SKM-1 (cell line): ENCODE data around the gene IRX4.
"Not testable (repeated sequence)": the region's sequence is repeated elsewhere in the genome, so short reads cannot be mapped to it uniquely, and the experiment has no call there.

Experiments used
- DNase-seq: peaks from one replicate; lab custom pipeline; 2025; ENCODE audit not compliant: unreplicated experiment; lab: John Stamatoyannopoulos, UW

IRX4 gene

GRCh38 chr5:1860949-1861348 is 21.8 kb downstream of the IRX4 start:
- no peak for DNase-seq

DNA sequence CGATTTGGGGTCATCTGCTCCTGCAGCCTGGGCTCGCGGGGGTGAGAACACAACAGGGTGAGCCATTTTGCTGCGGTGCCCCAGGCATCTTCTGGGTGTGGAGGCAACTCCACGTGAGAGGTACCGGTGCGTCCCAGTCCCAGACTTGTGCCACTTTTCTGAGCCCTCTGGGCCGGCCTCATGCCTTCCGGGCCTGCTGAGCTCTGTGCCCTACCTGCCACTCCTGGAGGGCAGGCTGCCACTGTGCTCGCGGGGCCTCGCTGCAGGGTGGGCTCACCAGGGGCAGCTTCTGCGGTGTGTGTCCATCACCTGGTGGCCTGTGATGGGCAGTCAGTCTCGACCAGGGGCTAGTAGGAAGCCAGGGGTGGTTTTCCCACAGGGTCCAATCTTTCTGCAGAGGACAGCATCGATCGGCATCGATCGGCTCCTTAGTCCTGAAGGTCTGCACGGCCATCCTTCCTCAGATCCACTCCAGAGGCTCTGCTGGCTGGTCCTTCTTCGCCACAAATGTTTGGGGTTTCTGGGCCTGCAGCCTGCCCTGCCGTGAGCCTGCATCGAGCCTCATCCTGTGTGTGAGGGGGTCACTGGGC is 22.6 kb downstream of the IRX4 start:
- no peak for DNase-seq

- no peak for DNase-seq
These were observed 23.6 kb downstream of the IRX4 start for GRCh38 chr5:1859099-1859498.

DNA sequence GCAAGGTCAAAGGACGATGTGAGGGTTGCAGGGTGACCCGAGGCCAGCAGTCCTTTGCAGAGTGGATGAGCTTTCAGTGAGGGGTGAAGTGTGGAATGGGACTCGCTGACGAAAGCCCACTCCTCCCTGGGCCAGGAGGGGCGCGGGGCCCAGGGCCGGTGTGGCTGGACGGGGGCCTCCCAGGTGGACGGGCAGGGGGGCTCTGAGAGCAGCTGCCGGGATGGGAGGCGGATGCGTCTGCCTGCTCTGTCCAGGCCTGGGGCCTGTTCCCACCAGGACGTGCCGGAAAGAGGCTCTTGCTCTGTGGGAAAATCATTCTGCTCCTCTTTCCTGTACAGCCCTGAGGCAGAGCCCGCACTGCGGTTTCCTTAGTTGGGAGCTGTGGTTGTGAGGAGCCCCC is 24.3 kb downstream of the IRX4 start:
- no peak for DNase-seq

GRCh38 chr5:1857256-1857600 is 25.5 kb downstream of the IRX4 start:
- DNase-seq: no peak

- DNase-seq: no peak
These were observed 26.0 kb downstream of the IRX4 start for GRCh38 chr5:1856596-1857255.

DNA sequence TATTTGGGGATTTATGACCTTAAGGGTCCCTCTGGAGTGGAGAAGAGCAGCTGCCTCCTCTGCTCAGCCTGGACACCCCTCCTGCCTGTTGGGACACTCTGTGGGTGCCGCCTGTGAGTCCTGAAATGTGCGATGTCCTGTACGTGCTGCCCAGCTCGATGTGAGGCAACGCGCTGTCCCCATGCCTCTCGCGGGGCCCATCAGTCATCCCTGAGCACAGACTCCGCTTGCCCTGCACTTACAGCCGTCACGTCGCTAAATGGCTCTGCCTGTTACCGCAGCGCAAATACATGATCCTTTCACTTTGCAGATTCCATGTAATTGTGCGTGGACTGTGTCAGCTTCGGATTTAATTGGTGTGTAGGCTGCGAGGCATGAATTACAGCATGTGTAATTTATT is 27.1 kb downstream of the IRX4 start:
- no peak for DNase-seq

GRCh38 chr5:1855075-1855474 is 27.6 kb downstream of the IRX4 start:
- DNase-seq: no peak

GRCh38 chr5:1853531-1853930 is 29.2 kb downstream of the IRX4 start:
- DNase-seq: no peak

- DNase-seq: no peak
These were observed 30.3 kb downstream of the IRX4 start for GRCh38 chr5:1852324-1852947.

- DNase-seq: no peak
These were observed 31.3 kb downstream of the IRX4 start for GRCh38 chr5:1851290-1851934.

DNA sequence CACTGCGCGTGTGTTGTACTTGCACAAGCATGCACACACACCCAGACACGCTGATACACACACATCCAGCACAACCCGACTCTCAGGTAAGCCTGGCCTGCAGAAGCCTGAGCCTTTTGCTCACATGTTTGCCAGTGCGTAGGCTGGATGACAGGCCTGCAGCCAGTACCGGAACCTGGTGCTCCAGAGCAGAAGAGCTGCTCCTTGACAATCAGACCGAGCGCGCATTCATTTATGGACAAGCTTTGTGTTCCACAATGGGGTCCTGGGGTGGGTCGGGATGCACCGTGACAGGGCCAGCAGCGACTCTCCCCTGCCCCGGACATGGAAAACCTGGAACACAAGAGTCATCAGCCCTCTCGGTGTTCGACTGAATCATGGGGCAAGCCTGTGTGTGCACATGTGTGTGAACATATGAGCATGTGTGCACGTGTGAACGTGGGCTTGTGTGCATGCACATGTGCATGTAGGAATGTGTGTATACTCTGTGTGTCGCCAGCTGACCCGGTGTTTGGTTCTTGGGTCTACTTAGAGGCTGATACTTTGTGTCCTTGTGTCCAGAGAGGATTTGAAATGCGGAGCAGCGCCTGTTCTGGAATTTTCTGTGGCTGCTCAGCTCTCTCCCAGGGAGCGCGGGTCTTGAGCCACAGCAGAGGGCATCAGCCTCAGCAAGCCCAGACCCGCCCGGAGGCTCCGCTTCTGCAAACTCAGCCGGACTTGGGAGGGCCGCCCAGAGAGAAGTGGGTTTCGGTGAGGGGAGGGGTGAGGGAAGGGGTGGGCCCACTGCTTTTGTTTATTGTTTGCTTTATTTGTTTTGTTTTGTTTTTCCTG is 32.2 kb downstream of the IRX4 start:
- no peak for DNase-seq

DNA sequence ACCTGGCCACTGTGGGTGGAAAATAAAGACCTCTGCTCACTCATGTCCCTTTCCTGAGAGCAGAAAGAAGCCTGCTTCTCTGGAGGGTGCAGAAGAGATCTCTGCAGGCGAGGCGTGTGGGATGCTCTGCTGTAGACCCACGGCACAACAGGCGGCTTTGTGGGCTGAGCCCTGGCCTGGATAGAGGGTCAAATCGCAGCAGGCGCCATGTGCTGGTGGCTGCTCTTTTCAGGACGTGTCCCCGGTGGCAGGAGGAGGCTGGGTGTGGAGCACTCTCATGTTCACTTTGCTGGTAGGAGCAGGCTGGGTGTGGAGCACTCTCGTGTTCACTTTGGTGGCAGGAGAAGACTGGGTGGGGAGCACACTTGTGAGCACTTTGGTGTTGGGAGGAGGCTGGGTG is 35.1 kb downstream of the IRX4 start:
- no peak for DNase-seq

DNA sequence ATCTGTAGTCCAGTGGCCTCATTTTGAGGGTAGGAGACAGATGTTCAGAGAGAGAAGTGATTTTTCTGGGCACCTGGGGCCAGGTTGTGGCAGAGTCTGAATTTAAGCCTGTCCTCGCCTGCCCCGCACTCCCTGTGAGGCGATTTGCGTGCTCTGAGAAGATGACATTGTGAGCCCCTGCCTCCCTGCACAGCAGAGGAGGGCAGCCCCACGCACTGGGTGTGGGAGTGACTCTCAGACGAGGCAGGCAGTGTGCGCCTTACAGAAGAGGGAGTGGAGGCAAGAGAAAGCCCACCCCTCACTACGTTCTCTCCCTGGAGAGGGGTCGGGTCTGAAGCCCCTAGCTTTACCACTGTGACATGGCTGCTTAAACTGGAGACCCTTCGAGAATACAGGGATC is 35.7 kb downstream of the IRX4 start:
- no peak for DNase-seq

DNA sequence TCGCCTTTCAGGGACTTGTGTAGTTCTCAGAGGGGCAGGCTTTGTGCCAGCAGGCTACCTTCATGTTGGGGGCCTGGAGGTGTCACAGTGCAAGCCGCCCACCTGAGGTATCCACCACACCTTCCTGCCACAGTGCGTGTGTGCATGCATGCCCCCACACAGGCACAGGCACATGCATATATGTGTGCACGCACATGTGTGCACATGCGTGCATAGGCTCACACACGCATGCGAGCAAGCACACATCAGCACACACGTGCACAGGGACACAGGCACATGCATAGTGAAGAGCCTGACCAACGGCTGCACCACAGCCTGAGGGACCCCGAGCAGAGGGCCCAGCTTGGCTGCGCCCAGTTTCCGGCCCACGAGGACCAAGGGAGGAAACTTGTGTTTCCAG is 36.1 kb downstream of the IRX4 start:
- no peak for DNase-seq

- DNase-seq: no peak
These were observed 37.0 kb downstream of the IRX4 start for GRCh38 chr5:1845696-1846095.

- DNase-seq: no peak
These were observed 37.9 kb downstream of the IRX4 start for GRCh38 chr5:1844708-1845436.

DNA sequence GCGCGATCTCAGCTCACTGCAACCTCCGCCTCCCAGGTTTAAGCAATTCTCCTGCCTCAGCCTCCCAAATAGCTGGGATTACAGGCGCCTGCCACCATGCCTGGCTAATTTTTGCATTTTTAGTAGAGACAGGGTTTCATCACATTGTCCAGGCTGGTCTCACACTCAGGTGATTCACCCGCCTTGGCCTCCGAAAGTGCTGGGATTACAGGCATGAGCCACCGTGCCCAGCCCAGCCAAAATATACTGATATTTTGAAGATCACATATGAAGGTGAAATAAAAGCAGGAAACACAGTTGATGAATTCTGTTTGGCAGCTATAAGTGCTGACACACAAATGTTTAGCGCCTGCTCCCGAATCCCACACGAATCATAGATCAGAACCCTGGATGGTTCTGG is 39.0 kb downstream of the IRX4 start:
- DNase-seq: not testable (repeated sequence)

GRCh38 chr5:1842004-1842819 is 40.5 kb downstream of the IRX4 start:
- no peak for DNase-seq
